Epithelial cell of esophagus (primary cell): ENCODE results near the gene MTMR6.

Experiments used
- DNase-seq: peaks from one replicate; pipeline ENCODE4 v3.0.0; 2010; ENCODE audit warnings: low read depth
- H3K4me3 ChIP-seq: 2 replicates; pipeline ENCODE4 v1.5.1; 2011; ENCODE audit warnings: mild to moderate bottlenecking, low read length, control low read depth
- TF ChIP-seq, protein P1 (sequence below): IDR thresholded peaks from 2 replicates; pipeline ENCODE4 v1.5.1; 2011; ENCODE audit warnings: low read depth, mild to moderate bottlenecking, low read length, control low read depth, inconsistent platforms; ENCODE audit not compliant: insufficient read depth; ENCODE audit errors: missing control alignments

MTMR6 gene

DNA sequence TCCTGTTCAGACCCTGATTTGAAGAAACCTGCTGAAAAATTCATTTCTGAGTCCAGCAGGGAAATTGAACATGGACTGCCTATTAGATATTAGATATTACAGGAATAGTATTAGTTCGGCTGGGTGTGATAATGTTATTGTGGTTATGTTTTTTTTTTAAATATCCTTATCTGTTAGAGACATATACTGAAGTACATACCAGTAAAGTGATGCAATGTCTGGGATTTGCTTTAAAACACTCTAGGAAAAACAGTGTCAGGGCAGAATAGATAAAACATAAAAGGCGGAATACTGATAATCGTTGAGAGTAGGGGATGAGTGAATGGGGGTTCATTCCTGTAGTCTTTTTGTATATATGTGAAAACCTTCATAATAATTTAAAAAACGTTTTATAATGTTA lies 86.5 kb downstream of the MTMR6 start:
- no peak overlapping the region for H3K4me3 ChIP-seq
- TF ChIP-seq, protein P1, sequence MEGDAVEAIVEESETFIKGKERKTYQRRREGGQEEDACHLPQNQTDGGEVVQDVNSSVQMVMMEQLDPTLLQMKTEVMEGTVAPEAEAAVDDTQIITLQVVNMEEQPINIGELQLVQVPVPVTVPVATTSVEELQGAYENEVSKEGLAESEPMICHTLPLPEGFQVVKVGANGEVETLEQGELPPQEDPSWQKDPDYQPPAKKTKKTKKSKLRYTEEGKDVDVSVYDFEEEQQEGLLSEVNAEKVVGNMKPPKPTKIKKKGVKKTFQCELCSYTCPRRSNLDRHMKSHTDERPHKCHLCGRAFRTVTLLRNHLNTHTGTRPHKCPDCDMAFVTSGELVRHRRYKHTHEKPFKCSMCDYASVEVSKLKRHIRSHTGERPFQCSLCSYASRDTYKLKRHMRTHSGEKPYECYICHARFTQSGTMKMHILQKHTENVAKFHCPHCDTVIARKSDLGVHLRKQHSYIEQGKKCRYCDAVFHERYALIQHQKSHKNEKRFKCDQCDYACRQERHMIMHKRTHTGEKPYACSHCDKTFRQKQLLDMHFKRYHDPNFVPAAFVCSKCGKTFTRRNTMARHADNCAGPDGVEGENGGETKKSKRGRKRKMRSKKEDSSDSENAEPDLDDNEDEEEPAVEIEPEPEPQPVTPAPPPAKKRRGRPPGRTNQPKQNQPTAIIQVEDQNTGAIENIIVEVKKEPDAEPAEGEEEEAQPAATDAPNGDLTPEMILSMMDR: no peak
- DNase-seq: no peak

DNA sequence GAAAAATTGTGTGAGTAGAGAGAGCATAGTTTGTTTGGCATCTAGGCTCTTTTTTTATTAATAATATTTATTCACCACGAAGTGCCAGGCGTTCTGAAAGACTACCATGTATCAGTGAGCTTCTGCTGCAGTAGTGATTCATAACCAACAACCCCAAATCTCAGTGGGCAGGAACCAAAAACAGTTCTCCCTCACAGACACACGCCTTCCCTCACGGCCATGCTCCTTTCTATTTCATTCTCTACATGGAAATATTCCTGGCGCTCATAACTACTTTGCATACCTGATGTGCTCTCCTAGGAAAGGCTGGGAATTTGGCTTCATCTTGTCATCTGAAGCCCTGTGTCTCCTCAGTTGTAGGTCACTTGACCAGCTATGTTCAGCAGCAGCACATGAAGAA lies 88.6 kb downstream of the MTMR6 start:
- no peak overlapping the region for H3K4me3 ChIP-seq
- no peak for DNase-seq
- TF ChIP-seq, protein P1: no peak

DNA sequence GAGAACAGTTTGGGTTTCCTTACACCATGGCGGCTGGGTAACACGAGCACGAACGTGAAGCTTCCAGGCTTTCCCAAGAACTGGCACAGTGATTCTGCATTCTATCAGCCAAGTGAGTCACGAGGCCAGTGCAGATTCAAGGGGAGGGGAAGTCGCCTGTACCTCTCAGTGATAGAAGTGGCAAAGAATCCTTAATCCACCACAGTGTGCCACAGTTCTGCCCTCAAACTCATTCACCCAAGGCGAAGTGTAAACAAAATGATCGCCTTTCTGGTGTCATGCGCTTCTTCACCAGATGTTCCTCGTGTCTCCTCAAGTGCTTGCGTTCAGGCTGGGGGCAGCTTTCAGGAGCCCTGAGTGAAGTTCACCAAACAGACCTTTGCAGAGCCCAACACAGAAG lies 90.3 kb downstream of the MTMR6 start:
- DNase-seq: no peak
- no peak overlapping the region for H3K4me3 ChIP-seq
- TF ChIP-seq, protein P1: no peak
